Astrocyte (in vitro differentiated cells and primary cell): ENCODE data around the gene C10orf67. TPM values are rescaled to one million over a fixed set of nuclear protein-coding genes. Genes with fewer than 3 reads are reported as not detected.

ENCODE experiments used
- DNase-seq: peaks from one replicate; pipeline ENCODE4 v3.0.0-alpha.2; 2010; ENCODE audit warnings: low read depth
- FAIRE-seq: peaks from 2 replicates; lab custom pipeline; 2011; peaks lifted over from hg19 to GRCh38; lab: Jason Lieb, UNC
- H2AFZ ChIP-seq: 2 replicates; pipeline ENCODE4 v1.6.0; 2012; ENCODE audit warnings: low read depth, low read length, inconsistent platforms
- H3K27ac ChIP-seq: 2 replicates; pipeline ENCODE4 v1.5.1; 2011; ENCODE audit warnings: low read depth, low read length, inconsistent platforms
- H3K27me3 ChIP-seq: 2 replicates; pipeline ENCODE4 v1.6.0; 2011; ENCODE audit warnings: low read length, inconsistent platforms; ENCODE audit not compliant: insufficient read depth
- H3K36me3 ChIP-seq: 2 replicates; pipeline ENCODE4 v1.5.1; 2011; ENCODE audit warnings: low read length, inconsistent platforms; ENCODE audit not compliant: insufficient read depth
- H3K4me1 ChIP-seq: 2 replicates; pipeline ENCODE4 v1.5.1; 2011; ENCODE audit warnings: low read length, inconsistent platforms; ENCODE audit not compliant: insufficient read depth
- H3K4me2 ChIP-seq: 2 replicates; pipeline ENCODE4 v1.6.0; 2012; ENCODE audit warnings: low read length, inconsistent platforms
- H3K4me3 ChIP-seq: 2 replicates; pipeline ENCODE4 v1.5.1; 2011; ENCODE audit warnings: low read depth, mild to moderate bottlenecking, low read length, inconsistent platforms; ENCODE audit not compliant: insufficient read depth
- H3K79me2 ChIP-seq: 2 replicates; pipeline ENCODE4 v1.6.0; 2012; ENCODE audit warnings: mild to moderate bottlenecking, low read length, inconsistent platforms; ENCODE audit not compliant: insufficient read depth
- H3K9ac ChIP-seq: 2 replicates; pipeline ENCODE4 v1.6.0; 2012; ENCODE audit warnings: mild to moderate bottlenecking, low read length, inconsistent platforms
- H3K9me3 ChIP-seq: 2 replicates; pipeline ENCODE4 v1.5.1; 2012; ENCODE audit warnings: low read depth, mild to moderate bottlenecking, low read length, inconsistent platforms; ENCODE audit not compliant: insufficient read depth
- H4K20me1 ChIP-seq: 2 replicates; pipeline ENCODE4 v1.6.0; 2012; ENCODE audit warnings: low read length, inconsistent platforms; ENCODE audit not compliant: insufficient read depth
- H3K27ac Mint-ChIP-seq: one replicate; pipeline ENCODE4 v1.8.0; 2021; ENCODE audit warnings: mild to moderate bottlenecking, mixed read lengths; ENCODE audit not compliant: unreplicated experiment
- H3K27me3 Mint-ChIP-seq: one replicate; pipeline ENCODE4 v1.8.0; 2021; ENCODE audit warnings: low read depth, mixed read lengths; ENCODE audit not compliant: unreplicated experiment
- H3K36me3 Mint-ChIP-seq: one replicate; pipeline ENCODE4 v1.8.0; 2021; ENCODE audit warnings: low read depth, mixed read lengths; ENCODE audit not compliant: unreplicated experiment
- H3K4me1 Mint-ChIP-seq: one replicate; pipeline ENCODE4 v1.8.0; 2021; ENCODE audit warnings: low read depth, mixed read lengths; ENCODE audit not compliant: unreplicated experiment
- H3K4me3 Mint-ChIP-seq: one replicate; pipeline ENCODE4 v1.8.0; 2021; ENCODE audit warnings: mild to moderate bottlenecking, moderate library complexity, mixed read lengths; ENCODE audit not compliant: unreplicated experiment
- H3K9me3 Mint-ChIP-seq: one replicate; pipeline ENCODE4 v1.8.0; 2021; ENCODE audit warnings: mild to moderate bottlenecking, mixed read lengths; ENCODE audit not compliant: unreplicated experiment
- CTCF ChIP-seq: IDR thresholded peaks from 2 replicates; pipeline ENCODE4 v1.5.1; 2011; ENCODE audit warnings: low read depth, mild to moderate bottlenecking, inconsistent platforms, low read length, moderate library complexity; ENCODE audit not compliant: insufficient read depth
- EZH2 ChIP-seq: IDR thresholded peaks from 2 replicates; pipeline ENCODE4 v1.6.1; 2012; ENCODE audit warnings: mild to moderate bottlenecking, low read length, inconsistent platforms; ENCODE audit not compliant: insufficient read depth
- total RNA-seq: library from RNA; stranded (reverse); gene quantifications from 2 replicates; pipeline ENCODE4 v1.2.1, GENCODE V29; 2021

The C10orf67 gene
- total RNA-seq, 1 donor from 2014 or later, result 0.27 TPM

DNA sequence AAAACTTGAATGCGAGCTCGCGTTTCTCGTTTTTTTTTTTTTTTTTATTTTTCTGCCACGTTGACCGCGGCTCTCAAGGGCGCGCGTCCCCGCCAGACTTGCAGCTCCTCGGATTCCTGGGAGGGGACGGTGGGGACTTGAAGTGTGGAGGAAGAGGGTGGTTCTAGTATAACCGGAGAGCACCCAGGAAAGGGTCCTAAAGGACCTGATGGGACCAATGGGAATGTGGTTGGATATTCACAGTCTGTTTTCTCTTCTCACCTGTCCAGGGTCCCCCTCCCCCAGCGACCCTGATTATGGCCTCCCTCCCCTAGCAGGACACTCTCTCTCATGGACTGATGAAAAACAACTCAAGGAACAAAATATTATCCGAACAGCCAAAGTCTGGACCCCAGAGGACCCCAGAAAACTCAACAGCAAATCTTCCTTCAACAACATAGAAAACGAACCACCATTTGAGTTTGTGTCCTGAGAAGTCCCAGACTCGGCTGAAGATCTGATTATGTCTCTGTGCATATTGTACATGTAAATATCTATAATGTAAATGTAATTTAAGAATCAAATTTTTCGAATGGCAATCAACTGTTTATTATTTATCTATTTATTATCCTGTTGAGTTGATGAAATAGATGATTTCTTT lies 151.0 kb downstream of the C10orf67 start:
- Histone ChIP-seq H3K36me3 (no peaks in the 10 kb centered on the region), H3K27ac (no peak overlapping the region), H3K4me1 (peaks cover 2% of the 10 kb centered on the region), H3K9ac (no peak overlapping the region), H3K79me2 (no peaks in the 10 kb centered on the region), H4K20me1 (no peaks in the 10 kb centered on the region), H2AFZ (no peak overlapping the region), H3K4me2 (no peak overlapping the region), H3K27me3 (peaks cover 70% of the 10 kb centered on the region), H3K9me3 (no peaks in the 10 kb centered on the region), H3K4me3 (no peak overlapping the region)
- no peak for DNase-seq
- Mint-ChIP-seq H3K4me3 (peak overlapping the region; percentile 35), H3K36me3 (no peaks in the 10 kb centered on the region), H3K9me3 (peaks cover 13% of the 10 kb centered on the region), H3K27ac (peak overlapping the region; percentile 71), H3K27me3 (peaks cover 77% of the 10 kb centered on the region), H3K4me1 (no peaks in the 10 kb centered on the region)
- FAIRE-seq, result no peak
- TF ChIP-seq CTCF (no peak), EZH2 (no peak)

GRCh38 chr10:23192712-23193434 lies 151.7 kb downstream of the C10orf67 start:
- TF ChIP-seq EZH2 (peak; percentile 41), CTCF (no peak)
- no peaks in the 10 kb centered on the region for H3K9me3 ChIP-seq
- no peaks in the 10 kb centered on the region for H3K36me3 ChIP-seq
- Mint-ChIP-seq H3K4me3 (no peak overlapping the region), H3K36me3 (no peaks in the 10 kb centered on the region), H3K4me1 (no peaks in the 10 kb centered on the region), H3K27me3 (peaks cover 77% of the 10 kb centered on the region), H3K27ac (no peak overlapping the region), H3K9me3 (peaks cover 13% of the 10 kb centered on the region)
- FAIRE-seq, result no peak
- no peak for DNase-seq
- H3K27me3 ChIP-seq, result peaks cover 63% of the 10 kb centered on the region
- H3K4me2 ChIP-seq, result no peak overlapping the region
- no peak overlapping the region for H3K4me3 ChIP-seq
- H3K4me1 ChIP-seq, result peaks cover 2% of the 10 kb centered on the region
- H3K27ac ChIP-seq, result no peak overlapping the region
- no peaks in the 10 kb centered on the region for H4K20me1 ChIP-seq
- no peak overlapping the region for H2AFZ ChIP-seq
- H3K79me2 ChIP-seq, result no peaks in the 10 kb centered on the region
- no peak overlapping the region for H3K9ac ChIP-seq
